Neural progenitor cell (in vitro differentiated cells): ENCODE measurements around the gene MPRIP. TPM values are rescaled to one million over a fixed set of nuclear protein-coding genes. Genes with fewer than 3 reads are reported as not detected.

Experiments
- DNase-seq: peaks from one replicate; pipeline ENCODE4 v3.0.0-alpha.2; 2016; ENCODE audit warnings: low spot score
- H2AFZ ChIP-seq: fragments of 200-600 bp; sonication (generic); replicated peaks from 2 replicates; pipeline ENCODE4 v1.6.1; 2016; ENCODE audit warnings: antibody characterized with exemption
- H3F3A ChIP-seq: fragments of 200-600 bp; sonication (generic); 2 replicates; pipeline ENCODE4 v1.6.1; 2016; ENCODE audit warnings: antibody characterized with exemption, low read depth
- H3K27ac ChIP-seq: fragments of 200-600 bp; sonication (generic); 2 replicates; pipeline ENCODE4 v1.5.1; 2016; ENCODE audit warnings: mild to moderate bottlenecking
- H3K27me3 ChIP-seq: fragments of 200-600 bp; sonication (generic); 2 replicates; pipeline ENCODE4 v1.6.1; 2016; ENCODE audit warnings: mild to moderate bottlenecking, moderate library complexity
- H3K36me3 ChIP-seq: fragments of 200-600 bp; sonication (generic); 2 replicates; pipeline ENCODE4 v1.5.1; 2016
- H3K4me1 ChIP-seq: fragments of 200-600 bp; sonication (generic); 2 replicates; pipeline ENCODE4 v1.6.1; 2016; ENCODE audit warnings: mixed run types
- H3K4me2 ChIP-seq: fragments of 200-600 bp; sonication (generic); 2 replicates; pipeline ENCODE4 v1.6.1; 2016
- H3K4me3 ChIP-seq: fragments of 200-600 bp; sonication (generic); 2 replicates; pipeline ENCODE4 v1.5.1; 2016
- H3K79me2 ChIP-seq: fragments of 200-600 bp; sonication (generic); 2 replicates; pipeline ENCODE4 v1.6.1; 2016; ENCODE audit warnings: low read depth
- H3K9ac ChIP-seq: fragments of 200-600 bp; sonication (generic); 2 replicates; pipeline ENCODE4 v1.6.1; 2016
- H3K9me3 ChIP-seq: fragments of 200-600 bp; sonication (generic); 2 replicates; pipeline ENCODE4 v1.5.1; 2016; ENCODE audit warnings: low read depth
- H4K20me1 ChIP-seq: fragments of 200-600 bp; sonication (generic); 2 replicates; pipeline ENCODE4 v1.6.1; 2016; ENCODE audit warnings: low read depth
- H3K27ac Mint-ChIP-seq: 3 replicates; pipeline ENCODE4 v1.8.0; 2021; ENCODE audit warnings: mixed read lengths
- H3K27me3 Mint-ChIP-seq: 2 replicates; pipeline ENCODE4 v1.8.0; 2022; ENCODE audit warnings: low read depth, mild to moderate bottlenecking, inconsistent platforms, moderate library complexity, mixed read lengths; ENCODE audit not compliant: insufficient read depth
- H3K36me3 Mint-ChIP-seq: 3 replicates; pipeline ENCODE4 v1.8.0; 2021; ENCODE audit warnings: mixed read lengths
- H3K4me1 Mint-ChIP-seq: 3 replicates; pipeline ENCODE4 v1.8.0; 2021; ENCODE audit warnings: mixed read lengths
- H3K4me3 Mint-ChIP-seq: 3 replicates; pipeline ENCODE4 v1.8.0; 2021; ENCODE audit warnings: mild to moderate bottlenecking, moderate library complexity, mixed read lengths
- H3K9me3 Mint-ChIP-seq: 3 replicates; pipeline ENCODE4 v1.8.0; 2020; ENCODE audit warnings: mixed read lengths
- CTCF ChIP-seq: fragments of 200-600 bp; sonication (generic); IDR thresholded peaks from 2 replicates; pipeline ENCODE4 v1.5.1; 2017; ENCODE audit warnings: antibody characterized with exemption, mild to moderate bottlenecking
- EZH2 ChIP-seq: fragments of 200-600 bp; sonication (generic); IDR thresholded peaks from 2 replicates; pipeline ENCODE4 v1.6.1; 2017; ENCODE audit warnings: antibody characterized with exemption, mild to moderate bottlenecking, moderate library complexity
- EZH2phosphoT487 ChIP-seq: fragments of 200-600 bp; sonication (generic); IDR thresholded peaks from 2 replicates; pipeline ENCODE4 v1.6.1; 2017; ENCODE audit warnings: antibody characterized with exemption
- total RNA-seq: library from RNA; depleted of rRNA; stranded (reverse); fragments of >200 nt; gene quantifications from 2 replicates; pipeline ENCODE4 v1.2.3, GENCODE V29; 2015; ENCODE audit warnings: low replicate concordance

The MPRIP gene
- total RNA-seq, 1 donor from 2014 or later = 42.1 TPM

DNA sequence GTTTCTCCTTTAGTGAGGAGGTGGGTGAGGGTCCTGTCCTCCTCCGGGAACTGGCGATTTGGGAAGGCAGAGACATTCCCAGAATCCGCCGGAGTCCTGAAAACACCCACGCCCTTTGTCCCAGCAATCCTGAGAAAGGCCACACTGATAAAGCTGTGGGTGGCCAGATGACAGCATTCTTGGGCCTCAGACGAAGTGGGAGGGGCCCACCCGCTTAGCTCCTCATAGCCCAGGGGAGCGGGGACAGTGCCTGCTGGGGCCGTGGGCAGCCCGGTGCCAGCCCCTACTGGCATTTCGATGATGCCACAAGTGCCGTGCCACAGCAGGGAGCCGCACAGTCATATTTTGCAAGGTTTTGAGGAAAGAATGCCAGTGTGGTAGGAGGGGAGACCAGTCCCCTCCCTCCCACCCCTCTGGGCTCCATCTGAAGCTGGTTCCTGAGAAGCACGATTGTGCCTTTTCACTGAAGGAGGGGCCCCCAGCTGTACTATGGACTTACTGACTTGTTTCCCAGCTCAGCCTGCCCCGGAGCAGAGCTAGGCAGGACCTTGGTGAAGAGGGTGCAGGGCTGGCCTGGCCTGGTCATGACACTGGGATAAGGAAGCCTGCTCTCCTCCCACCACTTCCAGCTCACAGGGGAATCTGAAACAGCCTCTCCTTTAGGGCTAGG lies 20.9 kb upstream of the MPRIP start:
- H3F3A ChIP-seq = no peaks in the 10 kb centered on the region
- Mint-ChIP-seq H3K27me3 (peaks cover 7% of the 10 kb centered on the region), H3K4me1 (peaks cover 7% of the 10 kb centered on the region), H3K36me3 (no peaks in the 10 kb centered on the region), H3K27ac (no peak overlapping the region), H3K4me3 (no peak overlapping the region), H3K9me3 (no peaks in the 10 kb centered on the region)
- H3K9me3 ChIP-seq = no peaks in the 10 kb centered on the region
- no peaks in the 10 kb centered on the region for H3K36me3 ChIP-seq
- no peaks in the 10 kb centered on the region for H3K79me2 ChIP-seq
- H3K4me3 ChIP-seq = no peak overlapping the region
- peak overlapping the region; percentile 50 for H3K4me2 ChIP-seq
- H3K27ac ChIP-seq = no peak overlapping the region
- no peak for TF ChIP-seq EZH2
- TF ChIP-seq CTCF = no peak
- TF ChIP-seq EZH2phosphoT487 = no peak
- no peaks in the 10 kb centered on the region for H4K20me1 ChIP-seq
- no peaks in the 10 kb centered on the region for H3K27me3 ChIP-seq
- peaks cover 9% of the 10 kb centered on the region for H3K4me1 ChIP-seq
- no peak overlapping the region for H3K9ac ChIP-seq
- no peak overlapping the region for H2AFZ ChIP-seq
- peak; percentile 82 for DNase-seq

DNA sequence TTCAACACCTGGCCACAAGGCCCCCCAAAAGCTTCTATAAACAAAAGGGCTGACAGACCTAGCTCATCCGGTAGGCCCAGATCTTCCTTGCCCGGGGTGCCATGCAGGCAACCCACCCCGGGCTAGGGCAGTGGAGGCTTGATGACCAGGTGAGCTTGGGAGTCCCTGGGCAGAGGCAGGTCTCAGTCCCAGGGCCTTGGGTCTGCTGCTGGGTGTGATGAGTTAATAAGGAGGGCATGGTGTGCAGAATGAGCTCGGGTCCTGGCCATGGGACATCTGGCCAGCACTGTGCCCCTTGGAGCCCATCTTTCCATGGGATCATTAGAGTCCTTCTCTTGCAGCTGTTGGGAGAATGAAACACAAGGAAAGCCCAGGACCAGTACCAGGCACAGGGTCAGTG lies 20.2 kb upstream of the MPRIP start:
- H3K9me3 Mint-ChIP-seq = no peaks in the 10 kb centered on the region
- H3K9ac ChIP-seq = no peak overlapping the region
- H3K4me1 ChIP-seq = peaks cover 9% of the 10 kb centered on the region
- no peaks in the 10 kb centered on the region for H3K9me3 ChIP-seq
- no peaks in the 10 kb centered on the region for H3K27me3 ChIP-seq
- peaks cover 7% of the 10 kb centered on the region for H3K27me3 Mint-ChIP-seq
- no peaks in the 10 kb centered on the region for H3K79me2 ChIP-seq
- no peak overlapping the region for H3K4me3 Mint-ChIP-seq
- no peaks in the 10 kb centered on the region for H3K36me3 ChIP-seq
- DNase-seq = no peak
- H4K20me1 ChIP-seq = no peaks in the 10 kb centered on the region
- no peak overlapping the region for H2AFZ ChIP-seq
- no peak overlapping the region for H3K4me3 ChIP-seq
- H3K27ac Mint-ChIP-seq = no peak overlapping the region
- no peaks in the 10 kb centered on the region for H3F3A ChIP-seq
- no peak overlapping the region for H3K27ac ChIP-seq
- peaks cover 7% of the 10 kb centered on the region for H3K4me1 Mint-ChIP-seq
- no peaks in the 10 kb centered on the region for H3K36me3 Mint-ChIP-seq
- no peak for TF ChIP-seq EZH2phosphoT487
- TF ChIP-seq CTCF = no peak
- no peak for TF ChIP-seq EZH2
- H3K4me2 ChIP-seq = no peak overlapping the region

- H3K4me1 ChIP-seq = peaks cover 9% of the 10 kb centered on the region
- H3K4me2 ChIP-seq = no peak overlapping the region
- Mint-ChIP-seq H3K27me3 (peaks cover 7% of the 10 kb centered on the region), H3K36me3 (no peaks in the 10 kb centered on the region), H3K4me1 (peaks cover 7% of the 10 kb centered on the region), H3K9me3 (no peaks in the 10 kb centered on the region), H3K27ac (no peak overlapping the region), H3K4me3 (no peak overlapping the region)
- no peaks in the 10 kb centered on the region for H4K20me1 ChIP-seq
- H3K36me3 ChIP-seq = no peaks in the 10 kb centered on the region
- no peak for DNase-seq
- H3K27me3 ChIP-seq = no peaks in the 10 kb centered on the region
- no peak overlapping the region for H3K27ac ChIP-seq
- no peaks in the 10 kb centered on the region for H3K9me3 ChIP-seq
- H2AFZ ChIP-seq = no peak overlapping the region
- no peaks in the 10 kb centered on the region for H3K79me2 ChIP-seq
- TF ChIP-seq EZH2phosphoT487 = no peak
- no peak for TF ChIP-seq CTCF
- TF ChIP-seq EZH2 = no peak
- H3F3A ChIP-seq = no peaks in the 10 kb centered on the region
- H3K9ac ChIP-seq = no peak overlapping the region
- H3K4me3 ChIP-seq = no peak overlapping the region
These were observed 19.8 kb upstream of the MPRIP start for GRCh38 chr17:17022456-17022855.
